GM12892 (cell line): Measurements from ENCODE around the gene NPC1L1.

Source experiments
- POLR2A ChIP-seq: IDR thresholded peaks from 2 replicates; pipeline ENCODE4 v1.6.1; 2011; ENCODE audit warnings: low read depth, low read length, control low read depth
- POLR2AphosphoS5 ChIP-seq: IDR thresholded peaks from 2 replicates; pipeline ENCODE4 v1.6.1; 2011; ENCODE audit warnings: low read depth, low read length, control low read depth
- TAF1 ChIP-seq: IDR thresholded peaks from 2 replicates; pipeline ENCODE4 v1.6.1; 2011; ENCODE audit warnings: low read depth, mild to moderate bottlenecking, control low read depth, low read length, borderline replicate concordance

- TF ChIP-seq POLR2AphosphoS5 (no peak), POLR2A (no peak), TAF1 (no peak)
Measured at GRCh38 chr7:44555350-44555749, 14.2 kb upstream of the NPC1L1 start.
